NCI-H1417 treated with DMSO at 0.1 percent for 48 hours (cell line): ENCODE data around the gene USP12.

Experiments used
- DNase-seq: peaks from one replicate; lab custom pipeline; 2025; lab: John Stamatoyannopoulos, UW

The USP12 gene

DNA sequence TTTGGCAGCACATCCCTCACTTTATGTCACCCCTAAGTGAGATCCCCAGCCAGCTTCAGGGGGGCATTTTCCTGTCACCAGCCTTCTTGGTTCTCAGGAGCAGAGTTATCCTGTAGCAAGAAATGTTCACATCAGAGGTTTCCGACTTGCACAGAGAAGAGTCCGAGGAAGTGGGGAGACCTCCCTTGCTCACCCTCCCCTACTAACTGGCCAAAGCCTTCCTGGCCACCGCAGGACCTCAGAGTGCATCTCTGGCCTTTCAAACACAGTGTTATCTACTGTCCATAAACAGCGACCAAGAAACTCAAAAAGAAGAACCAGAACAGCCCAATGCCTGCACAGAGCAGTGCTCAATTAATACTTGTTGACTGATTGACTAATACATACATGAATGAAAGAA lies 134.4 kb downstream of the USP12 start:
- no peak for DNase-seq

DNA sequence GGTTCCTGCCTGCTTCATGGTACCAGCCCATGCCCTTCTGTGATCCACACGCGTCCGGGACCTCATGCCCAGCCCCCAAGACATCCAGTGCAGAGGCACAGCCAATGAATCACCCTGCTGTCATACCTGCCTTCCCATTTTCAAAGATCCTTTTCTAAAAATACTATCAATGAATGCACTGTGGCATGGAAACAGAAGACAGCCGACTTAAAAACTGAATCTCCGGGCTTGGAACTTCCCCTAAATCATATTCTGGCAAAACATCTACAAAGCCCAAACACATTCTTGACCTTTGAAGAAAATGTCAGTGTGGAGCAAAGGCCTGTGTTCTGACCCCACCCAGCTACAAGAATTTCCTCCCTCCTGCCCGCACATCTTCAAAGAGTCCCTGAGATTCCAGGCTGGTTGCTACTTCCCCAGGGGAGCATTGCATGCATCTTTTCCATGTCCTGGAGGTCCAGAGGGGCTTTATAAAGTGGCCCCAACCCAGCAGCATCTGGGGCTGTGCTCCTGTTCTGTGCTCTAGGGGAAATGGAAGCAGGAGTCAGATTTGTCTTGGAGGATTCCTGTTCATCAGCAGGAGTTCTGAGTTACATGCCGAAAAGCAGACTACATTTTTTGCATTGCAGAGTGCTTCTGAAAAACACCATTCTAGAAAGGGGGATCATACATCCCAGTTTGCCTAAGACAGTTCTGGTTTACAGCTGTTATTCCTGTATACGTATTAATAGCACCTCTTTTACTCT lies 135.2 kb downstream of the USP12 start:
- DNase-seq = no peak

DNA sequence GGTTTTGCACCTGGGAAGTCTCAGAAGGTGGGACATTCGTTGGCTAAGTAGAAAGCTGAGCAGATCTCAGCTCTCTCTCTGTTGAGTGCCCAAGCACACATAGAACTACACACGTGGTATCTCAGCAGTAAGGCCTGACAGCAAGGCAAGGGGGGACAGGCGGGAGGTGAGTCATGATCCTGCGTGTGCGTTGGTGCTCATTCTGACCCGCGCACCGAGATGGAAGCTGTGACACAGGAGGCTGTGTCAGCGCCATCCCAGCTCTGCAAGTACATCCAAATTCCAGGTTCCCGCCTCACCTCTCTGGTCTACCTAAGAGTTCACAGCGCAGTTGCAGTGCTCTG lies 135.7 kb downstream of the USP12 start:
- DNase-seq = no peak

DNA sequence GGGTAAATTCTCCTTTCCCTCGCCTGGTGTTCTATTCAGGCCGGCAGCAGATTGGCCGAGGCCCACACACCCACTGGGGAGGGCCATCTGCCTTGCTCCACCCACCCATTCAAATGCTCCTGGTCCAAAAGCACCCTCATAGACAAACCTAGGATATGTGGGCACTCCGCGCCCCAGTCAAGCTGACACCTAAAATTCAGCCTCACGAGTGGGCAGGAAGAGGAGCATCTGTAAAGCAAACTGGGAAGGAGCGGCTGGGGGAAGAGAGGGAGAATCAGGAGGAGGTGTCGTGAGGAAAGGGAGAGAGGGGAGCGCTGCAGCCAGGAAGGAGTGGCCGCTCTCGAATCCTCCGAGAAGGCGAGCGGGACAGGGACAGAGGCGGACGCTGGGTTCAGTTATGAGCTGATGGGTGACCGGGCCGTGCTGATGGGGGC lies 136.9 kb downstream of the USP12 start:
- no peak for DNase-seq

DNA sequence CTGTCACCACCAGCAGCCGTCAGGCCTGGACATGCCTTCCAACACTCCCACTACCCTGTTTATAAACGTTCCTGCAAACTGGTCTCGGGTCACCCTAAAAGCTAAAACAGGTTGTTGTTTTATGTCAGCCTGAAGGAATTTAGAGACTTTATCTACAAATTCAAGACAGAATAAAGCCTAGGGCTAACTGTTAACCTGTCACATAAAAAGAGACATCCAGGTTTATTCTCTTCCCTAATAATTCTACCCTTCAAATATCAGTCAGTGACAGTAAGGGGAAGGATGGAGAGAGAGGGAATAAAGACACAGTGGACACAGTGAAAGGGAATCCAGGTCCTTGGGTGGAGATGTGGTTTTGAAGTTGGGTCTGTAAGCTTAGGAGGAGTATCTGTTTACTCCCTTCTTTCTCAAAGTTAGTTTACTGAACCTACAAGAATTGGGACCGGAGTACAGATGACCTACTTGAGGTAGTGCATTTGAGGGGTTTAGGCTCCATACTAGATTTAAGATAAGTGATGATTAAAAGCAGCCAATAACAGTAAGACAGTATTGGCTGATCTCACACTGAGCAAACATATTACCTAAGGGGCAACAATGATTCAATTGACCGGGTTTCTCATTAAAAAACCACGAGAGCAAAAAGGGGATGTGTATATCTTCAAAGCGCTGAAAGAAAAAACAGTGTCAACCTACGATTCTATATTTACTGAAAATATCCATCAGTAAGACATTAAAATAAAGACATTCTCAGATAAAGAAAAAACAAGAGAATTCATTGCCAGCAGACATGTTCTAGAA lies 142.7 kb downstream of the USP12 start:
- no peak for DNase-seq

DNA sequence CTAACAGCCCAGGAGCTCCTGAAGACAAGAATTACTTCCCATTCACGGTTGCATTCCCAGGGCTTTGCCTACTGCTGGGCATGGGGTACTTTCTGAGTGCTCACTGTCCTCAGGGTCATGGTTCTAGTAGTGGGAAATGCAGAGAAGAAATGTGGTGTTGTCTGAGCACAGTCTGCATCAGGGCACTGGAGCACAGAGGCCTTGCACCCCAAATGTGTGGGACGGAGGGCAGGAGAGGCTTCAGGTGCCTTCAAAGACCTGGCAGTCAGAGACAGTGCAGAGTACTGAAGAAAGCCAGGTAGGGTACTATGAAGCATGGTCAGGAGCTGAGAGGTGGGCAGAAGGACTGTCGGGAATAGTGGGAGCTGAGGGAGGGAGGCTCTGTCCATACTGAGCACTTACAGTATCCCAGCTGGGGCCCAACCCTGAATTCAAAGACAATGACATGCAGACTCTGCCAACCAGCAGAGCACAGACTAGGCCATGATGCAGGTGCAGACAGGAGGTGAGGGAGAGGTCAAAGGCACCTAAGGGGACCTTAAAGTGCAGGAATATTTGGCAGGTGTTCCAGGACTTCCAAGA lies 144.4 kb downstream of the USP12 start:
- DNase-seq = no peak

DNA sequence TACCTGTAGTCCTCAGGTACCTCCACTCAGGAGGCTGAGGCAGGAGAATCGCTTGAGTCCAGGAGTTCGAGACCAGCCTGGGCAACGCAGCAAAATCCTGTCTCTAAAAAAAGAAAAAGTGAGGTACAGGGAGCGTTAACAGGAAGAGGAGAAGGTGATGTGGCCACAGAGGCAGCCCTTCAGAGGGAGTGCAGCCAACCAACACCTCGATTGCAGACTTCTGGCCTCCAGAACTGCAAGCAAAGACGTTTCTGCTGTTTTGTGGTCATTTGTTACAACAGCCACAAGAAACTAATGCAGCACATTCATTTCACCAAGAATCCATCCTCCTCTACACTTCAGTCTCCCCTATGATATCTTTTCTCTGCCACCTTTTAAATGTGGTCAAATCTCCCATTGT lies 145.2 kb downstream of the USP12 start:
- no peak for DNase-seq

DNA sequence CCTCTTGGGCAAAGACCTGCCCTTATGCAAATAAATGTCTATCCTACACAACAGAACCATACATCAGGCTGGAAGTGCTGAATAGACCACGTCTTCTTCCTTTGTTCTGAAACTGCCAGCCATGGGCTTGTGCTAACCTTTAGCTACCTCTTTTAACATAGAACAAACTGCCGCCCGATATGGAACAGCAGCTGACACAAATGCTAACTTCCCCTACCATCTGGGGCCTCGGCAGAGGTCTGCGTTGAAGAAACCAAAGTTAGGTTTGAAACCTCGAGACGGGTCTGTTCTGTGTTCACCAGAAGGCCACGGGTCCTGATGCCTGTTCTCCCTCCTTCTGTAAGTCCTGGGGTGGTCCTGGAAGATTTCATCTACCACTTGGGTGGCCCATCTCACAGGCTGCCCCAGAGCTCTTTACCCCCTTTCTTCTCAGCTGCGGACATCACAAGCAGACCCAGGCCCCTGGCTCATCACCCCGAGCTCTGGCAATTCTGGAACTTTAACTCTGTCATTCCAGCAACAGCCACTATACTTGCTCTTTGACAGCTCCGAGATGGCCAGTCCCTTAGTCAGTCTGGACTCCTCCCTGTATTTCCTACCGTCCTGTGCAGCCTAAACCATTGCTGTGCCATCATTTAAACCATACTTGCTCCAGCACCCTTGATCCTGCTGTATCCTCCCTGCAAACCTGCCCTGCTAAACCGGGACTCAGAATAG lies 146.7 kb downstream of the USP12 start:
- DNase-seq = no peak

DNA sequence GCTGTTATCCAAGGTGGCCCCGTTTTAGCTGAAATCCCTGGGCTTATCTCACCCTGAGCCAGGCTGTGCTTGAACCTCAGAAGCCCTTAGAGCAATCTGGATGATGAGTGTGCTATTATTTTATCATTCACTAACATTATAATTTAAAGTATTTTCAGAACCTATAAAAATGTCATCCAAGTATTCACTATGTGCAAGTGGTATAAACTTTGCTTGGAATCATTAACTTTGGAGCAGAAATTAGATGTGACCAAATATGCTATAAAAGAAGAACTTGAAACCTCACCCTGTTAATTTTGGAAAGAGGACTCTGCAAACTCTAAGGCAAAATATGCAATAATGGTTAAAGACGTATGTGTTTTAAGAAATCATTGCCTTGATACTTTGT lies 147.5 kb downstream of the USP12 start:
- no peak for DNase-seq

DNA sequence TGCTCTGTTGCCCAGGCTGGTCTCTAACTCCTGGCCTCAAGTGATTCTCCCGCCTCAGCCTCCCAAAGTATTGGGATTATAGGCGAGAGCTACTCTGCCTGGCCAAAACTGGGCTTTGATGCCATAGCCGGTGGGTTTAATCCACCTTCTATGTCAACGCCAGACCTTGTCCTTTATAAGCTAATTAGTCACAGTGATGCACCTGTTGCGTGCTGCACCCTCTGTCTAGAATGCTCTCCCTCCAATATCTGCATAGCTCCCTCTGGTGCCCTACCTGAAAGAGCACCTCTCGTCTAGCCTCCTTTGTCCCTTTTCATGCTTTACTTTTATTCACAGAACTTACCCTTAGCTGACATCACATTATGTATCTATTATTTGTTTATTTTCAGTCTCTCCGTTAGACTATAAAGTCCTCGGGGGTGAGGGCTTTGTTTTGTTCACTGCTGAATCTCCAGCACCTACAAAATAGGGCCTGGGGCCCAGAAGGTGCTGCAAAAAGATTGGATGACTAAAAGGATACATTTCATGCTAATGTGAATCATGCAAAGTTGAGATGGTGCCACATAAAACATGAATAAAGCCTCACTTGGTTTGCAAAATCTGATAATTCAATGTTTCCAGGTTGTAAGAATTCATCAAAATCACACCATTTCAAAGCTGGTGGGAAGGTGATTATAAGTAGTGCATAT lies 148.1 kb downstream of the USP12 start:
- DNase-seq = no peak

DNA sequence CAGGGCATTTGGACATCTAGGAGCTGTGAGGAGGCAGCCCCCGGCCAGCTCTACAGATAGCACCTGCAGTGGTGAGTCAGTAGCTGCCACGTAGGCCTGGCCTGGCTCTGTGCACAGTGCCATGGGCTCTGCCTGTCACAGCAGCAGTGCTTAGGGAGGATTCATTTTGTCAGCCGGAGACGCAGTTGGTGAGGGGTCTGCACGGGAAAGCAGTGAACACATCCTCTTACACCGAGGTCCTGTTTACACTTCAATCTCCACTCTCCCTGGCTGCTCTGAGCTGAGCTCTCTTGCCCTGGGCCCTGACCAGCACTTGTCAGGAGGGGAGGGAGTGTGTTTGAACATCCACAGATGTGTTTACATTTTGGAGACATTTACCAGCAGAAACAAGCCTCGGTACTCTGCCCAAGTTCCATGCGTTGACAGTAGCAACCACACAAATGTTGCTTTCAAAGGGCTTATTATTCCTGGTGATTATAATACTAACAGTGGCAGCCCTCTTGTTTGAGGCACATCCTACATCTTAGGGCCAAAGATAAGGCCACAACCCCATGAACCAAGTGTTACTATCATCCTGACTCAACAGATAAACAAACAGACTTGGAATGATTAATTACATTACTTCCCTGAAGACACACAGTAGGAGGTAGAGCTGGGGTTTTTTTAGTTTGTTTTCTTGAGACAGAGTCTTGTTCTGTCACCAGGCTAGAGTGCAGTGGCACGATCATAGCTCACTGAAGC lies 148.9 kb downstream of the USP12 start:
- peak; percentile 36 for DNase-seq

DNA sequence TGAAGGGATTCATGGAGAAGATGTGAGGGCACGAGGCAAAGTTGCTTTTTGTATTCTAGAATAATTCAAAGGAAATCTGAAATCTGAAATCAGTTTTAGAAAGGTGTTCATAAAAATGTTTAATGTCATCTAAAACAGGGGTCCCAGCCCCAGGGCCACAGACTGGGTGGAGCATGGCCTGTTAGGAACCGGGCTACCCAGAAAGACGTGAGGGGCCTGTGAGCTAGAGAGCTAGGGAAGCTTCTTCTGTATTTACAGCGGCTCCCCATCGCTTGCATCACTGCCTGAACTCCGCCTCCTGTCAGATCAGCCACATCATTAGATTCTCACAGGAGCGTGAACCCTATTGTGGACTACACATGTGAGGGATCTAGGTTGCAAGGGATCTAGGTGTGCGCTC lies 151.2 kb downstream of the USP12 start:
- DNase-seq = no peak

DNA sequence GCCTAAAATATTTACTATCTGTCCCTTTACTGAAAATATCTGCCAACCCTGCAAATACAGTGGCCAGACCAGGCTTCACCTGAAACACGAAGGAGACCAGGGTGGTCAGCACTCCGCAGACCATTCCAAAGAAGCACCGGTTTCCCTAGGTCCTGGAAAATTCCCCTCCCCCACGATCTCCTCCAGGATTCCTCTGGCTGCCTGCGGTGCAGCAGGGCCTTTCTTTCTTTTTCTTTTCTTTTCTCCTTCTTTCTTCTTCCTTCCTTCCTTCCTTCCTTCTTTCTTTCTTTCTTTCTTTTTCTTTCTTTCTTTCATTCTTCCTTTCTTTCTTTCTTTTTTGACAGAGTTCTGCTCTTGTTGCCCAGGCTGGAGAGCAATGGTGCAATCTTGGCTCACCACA lies 152.7 kb downstream of the USP12 start:
- no peak for DNase-seq

DNA sequence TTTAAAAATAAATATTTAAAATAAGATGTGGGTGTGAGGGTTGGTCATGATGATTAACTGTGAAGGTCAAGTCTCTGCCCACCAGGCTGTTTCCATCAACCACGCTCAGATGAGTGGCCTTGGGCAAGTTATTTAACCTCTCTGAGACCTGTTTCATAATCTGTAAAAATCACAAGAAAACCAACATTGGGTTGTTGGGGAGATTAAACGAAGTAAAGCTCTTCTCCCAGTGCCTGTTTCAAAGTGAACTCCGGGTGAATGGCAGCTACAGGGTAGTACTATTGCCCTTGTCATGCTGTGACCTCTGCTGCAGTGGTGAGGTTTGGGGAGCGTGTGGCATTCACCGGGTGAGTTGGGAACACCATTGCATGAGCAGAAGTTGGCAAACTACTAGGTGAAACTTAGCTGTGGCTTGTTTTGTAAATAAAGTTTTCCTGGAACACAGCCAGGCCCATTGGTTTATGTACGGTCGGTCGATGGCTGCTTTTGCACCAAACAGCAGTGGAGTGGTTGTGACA lies 153.2 kb downstream of the USP12 start:
- DNase-seq = no peak

DNA sequence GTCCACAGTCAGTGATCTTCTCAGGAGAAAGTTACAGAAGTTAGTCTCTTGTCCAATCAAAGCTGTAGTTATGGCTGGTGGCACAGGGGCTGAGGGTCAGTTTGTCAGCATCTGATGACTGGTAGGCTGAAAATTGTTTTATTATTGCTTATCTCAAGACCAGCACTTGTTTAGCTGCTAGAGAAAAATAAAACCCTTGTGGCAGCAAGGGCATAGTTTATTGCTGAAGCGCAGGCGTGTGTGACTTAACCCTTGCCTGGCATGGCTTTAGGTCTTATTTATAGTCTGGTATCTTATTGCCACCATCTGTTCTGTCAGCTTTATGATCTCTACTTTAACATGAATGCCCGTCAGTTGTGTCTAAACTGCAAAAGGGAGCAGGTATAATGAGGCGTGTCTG lies 154.7 kb downstream of the USP12 start:
- no peak for DNase-seq
